ENCODE measurements around the gene ATP11C.

Gene ATP11C

DNA sequence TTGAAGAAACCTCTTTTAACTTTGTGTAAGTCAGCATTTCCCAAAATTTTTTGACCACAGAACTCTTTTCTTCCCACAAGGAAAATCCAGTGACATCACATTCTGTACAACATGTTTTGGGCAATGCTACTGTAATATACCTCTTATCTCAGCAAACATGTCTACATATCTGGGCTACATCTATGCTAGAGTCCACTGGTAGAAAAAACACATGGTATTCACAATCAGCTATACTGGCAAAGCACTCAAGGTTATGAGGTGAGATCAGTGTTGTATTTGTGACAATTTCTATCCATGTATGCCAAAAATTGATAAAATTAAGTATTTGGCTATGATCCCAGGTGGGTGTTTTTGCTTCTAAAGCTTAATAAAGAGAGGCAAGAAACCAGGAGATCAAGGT is 98.0 kb downstream of the ATP11C start:
- no peak for DNase-seq (ENCODE audit: low spot score)
- TF ChIP-seq, protein P1, sequence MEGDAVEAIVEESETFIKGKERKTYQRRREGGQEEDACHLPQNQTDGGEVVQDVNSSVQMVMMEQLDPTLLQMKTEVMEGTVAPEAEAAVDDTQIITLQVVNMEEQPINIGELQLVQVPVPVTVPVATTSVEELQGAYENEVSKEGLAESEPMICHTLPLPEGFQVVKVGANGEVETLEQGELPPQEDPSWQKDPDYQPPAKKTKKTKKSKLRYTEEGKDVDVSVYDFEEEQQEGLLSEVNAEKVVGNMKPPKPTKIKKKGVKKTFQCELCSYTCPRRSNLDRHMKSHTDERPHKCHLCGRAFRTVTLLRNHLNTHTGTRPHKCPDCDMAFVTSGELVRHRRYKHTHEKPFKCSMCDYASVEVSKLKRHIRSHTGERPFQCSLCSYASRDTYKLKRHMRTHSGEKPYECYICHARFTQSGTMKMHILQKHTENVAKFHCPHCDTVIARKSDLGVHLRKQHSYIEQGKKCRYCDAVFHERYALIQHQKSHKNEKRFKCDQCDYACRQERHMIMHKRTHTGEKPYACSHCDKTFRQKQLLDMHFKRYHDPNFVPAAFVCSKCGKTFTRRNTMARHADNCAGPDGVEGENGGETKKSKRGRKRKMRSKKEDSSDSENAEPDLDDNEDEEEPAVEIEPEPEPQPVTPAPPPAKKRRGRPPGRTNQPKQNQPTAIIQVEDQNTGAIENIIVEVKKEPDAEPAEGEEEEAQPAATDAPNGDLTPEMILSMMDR (IDR thresholded peaks at IDR 0.05; ENCODE audit: extremely low read depth, missing control alignments), result no peak

DNA sequence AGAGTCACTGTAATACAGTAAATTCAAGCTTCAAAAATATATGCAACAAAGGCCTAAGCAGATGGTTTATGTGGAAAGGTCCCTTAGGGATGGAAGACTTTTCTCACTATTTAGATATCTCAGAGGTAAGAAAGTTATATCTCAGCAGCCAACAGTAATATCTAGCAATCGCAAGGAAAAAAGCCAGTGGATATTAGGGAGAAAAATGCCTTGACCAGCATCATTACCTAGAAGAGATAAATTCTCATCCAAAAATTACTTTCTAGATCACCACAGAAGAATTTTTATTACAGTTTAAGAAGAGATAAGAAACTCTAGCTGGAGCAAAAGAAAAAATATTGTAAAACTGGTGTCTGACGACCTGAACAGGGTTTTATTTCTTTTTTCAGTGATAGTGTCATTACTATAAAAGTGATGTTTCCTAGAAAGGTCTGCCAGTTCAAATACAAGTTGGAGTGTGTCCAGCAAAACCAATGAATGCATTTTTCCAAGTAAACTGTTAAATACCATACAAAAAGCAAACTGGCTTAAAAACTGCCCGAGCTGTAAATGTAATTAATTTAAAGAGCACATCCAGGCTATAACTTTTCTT is 100.0 kb downstream of the ATP11C start:
- DNase-seq (ENCODE audit: low spot score), result no peak
- TF ChIP-seq, protein P1 (IDR thresholded peaks at IDR 0.05; ENCODE audit: extremely low read depth, missing control alignments), result no peak

DNA sequence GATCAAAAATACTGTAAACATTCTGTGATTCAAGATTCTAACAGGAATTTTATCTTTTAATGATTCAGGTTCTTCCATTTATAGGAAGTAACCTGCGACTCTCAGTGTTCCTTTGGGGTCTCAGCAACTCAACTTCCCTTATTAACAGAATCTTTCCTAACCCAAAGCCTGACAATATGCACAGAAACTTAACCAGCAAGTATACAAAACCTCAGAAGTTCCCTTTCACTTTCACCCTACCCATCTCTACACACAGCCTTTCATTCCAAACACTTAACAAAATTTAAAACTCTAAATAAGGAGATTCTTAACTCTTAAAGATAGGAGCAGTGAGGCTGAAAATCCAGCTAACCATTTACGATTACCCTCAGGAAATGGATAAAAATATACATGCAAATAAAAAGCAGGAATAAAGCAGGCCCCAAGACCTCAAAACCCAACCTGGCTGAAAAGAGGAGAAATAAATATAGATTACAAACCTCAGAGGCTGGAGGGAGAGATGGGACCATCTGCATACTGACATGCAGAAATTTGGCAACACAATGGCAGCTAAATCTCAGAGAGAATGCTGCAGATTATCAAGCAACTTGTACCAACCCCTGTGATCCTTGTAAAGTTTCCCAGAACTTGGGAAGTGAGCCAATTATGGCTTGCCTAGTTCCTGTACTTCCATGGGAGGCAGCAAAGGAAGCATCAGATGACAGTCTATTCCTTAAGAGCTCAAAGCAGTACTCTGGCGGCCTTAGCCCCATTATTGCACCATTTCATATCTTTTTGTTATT is 101.0 kb downstream of the ATP11C start:
- no peak for DNase-seq (ENCODE audit: low spot score)
- TF ChIP-seq, protein P1 (IDR thresholded peaks at IDR 0.05; ENCODE audit: extremely low read depth, missing control alignments), result no peak

DNA sequence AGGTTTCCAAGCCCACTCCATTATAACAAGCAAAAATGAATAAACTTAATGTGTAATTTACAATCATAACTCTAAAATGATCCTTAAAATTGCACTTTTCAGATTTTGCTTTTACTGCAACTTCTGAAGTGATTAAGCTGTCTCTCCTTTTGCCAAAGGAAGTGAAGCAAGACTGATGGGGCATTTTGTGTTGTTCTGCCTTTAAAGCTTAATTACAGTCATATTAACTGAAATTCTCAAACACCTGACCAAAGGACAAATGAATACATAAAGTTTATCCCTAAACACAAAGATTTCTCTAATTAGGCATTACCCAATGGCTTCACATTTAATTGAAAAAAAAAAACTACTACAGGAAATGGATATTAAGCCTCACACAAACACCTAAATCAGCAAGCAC is 101.8 kb downstream of the ATP11C start:
- TF ChIP-seq, protein P1 (IDR thresholded peaks at IDR 0.05; ENCODE audit: extremely low read depth, missing control alignments), result no peak

DNA sequence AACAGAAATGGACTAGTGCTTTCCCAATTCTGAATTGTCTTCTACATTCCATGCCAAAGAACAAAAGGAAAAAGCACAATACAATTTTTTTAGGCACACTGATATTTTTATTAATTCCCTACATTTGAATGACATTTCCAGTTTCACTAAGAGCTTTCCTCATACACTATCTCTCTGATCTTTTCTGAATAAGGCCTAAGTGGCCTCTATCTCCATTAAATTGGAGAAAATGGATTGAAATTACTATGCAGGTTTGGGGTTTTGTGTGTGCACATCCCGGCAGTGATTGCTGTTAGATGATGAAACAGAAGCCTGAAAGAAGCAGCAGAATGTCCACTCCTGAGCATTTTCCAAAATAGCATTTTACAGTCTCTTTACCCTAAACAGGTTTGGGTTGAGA is 104.0 kb downstream of the ATP11C start:
- TF ChIP-seq, protein P1 (IDR thresholded peaks at IDR 0.05; ENCODE audit: extremely low read depth, missing control alignments), result no peak
- no peak for DNase-seq (ENCODE audit: low spot score)

More for the DNA sequence above, 101.8 kb downstream of the ATP11C start:
- DNase-seq (ENCODE audit: low spot score), result no peak

DNA sequence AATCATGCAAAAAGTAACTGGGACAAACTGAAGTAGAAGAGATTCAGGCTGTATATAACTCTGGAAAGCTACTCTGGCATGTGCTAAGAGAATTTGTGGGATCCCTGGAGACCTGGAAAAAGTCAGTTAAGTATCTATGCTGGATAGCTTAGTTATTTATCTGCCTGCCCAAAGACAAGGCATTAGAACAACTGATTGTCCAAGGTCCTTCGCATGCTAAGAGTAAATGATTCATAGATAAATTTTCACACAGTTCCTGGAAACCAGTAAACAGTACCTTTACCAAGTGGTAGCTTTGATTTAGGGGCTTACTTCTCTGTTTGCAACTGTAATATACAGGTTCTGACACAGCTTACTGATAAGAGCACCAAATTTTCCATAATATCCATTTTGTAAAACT is 104.8 kb downstream of the ATP11C start:
- no peak for DNase-seq (ENCODE audit: low spot score)
- TF ChIP-seq, protein P1 (IDR thresholded peaks at IDR 0.05; ENCODE audit: extremely low read depth, missing control alignments), result no peak

All from GM20000 (cell line).